B cell (primary cell): Measurements from ENCODE around the gene TRIM6. TPM values are rescaled to one million over a fixed set of nuclear protein-coding genes. Genes with fewer than 3 reads are reported as not detected.
A peak's percentile ranks its signal among the peaks of the same experiment; 100 is the strongest.

Source experiments
- ATAC-seq: fragments of 200-7000 bp; cut with Tn5 transposase; one replicate; pipeline ENCODE4 v1.10.0; 2021; ENCODE audit warnings: low read depth, mild to moderate bottlenecking, moderate number of reproducible peaks, moderate library complexity
- CTCF ChIA-PET: fragments of 350-600 bp; sonication (Branson Sonifier 250); formaldehyde crosslinking; loops from one replicate; lab custom pipeline; 2021; ENCODE audit warnings: antibody characterized with exemption, inconsistent platforms; lab: Charles Lee
- POLR2A ChIA-PET: fragments of 350-600 bp; sonication (Branson Sonifier 250); formaldehyde crosslinking; loops from one replicate; lab custom pipeline; 2021; ENCODE audit warnings: antibody characterized with exemption; lab: Charles Lee
- DNase-seq: peaks from one replicate; pipeline ENCODE4 v3.0.0; 2013
- H2AFZ ChIP-seq: 2 replicates; pipeline ENCODE4 v1.6.1; 2012; ENCODE audit warnings: mild to moderate bottlenecking, low read depth, low read length; ENCODE audit not compliant: insufficient read depth, poor library complexity, severe bottlenecking
- H3K27ac ChIP-seq, 2 donors: 1 replicate in 1 of 2; 2 replicates in 1 of 2; pipeline ENCODE4 v1.5.1; 2012 to 2013; ENCODE audit warnings: low read length in 2 of 2, mild to moderate bottlenecking in 2 of 2, moderate library complexity in 1 of 2
- H3K27me3 ChIP-seq, 4 experiments: fragments of 200-600 bp in 1 of 4; sonication (generic) in 1 of 4; replicated peaks in 1 of 4; 1 replicate in 2 of 4; 2 replicates in 2 of 4; pipeline versions ENCODE4 v1.6.1 to v1.7.0; 2013 to 2016; ENCODE audit warnings: low read length in 3 of 4, mild to moderate bottlenecking in 2 of 4, mixed read lengths in 1 of 4, moderate library complexity in 1 of 4; ENCODE audit not compliant: insufficient read depth in 4 of 4, control insufficient read depth in 3 of 4; ENCODE audit errors: control extremely low read depth in 1 of 4
- H3K36me3 ChIP-seq, 2 experiments: replicated peaks in 1 of 2; 1 replicate in 1 of 2; 2 replicates in 1 of 2; pipeline versions ENCODE4 v1.6.1 to v1.7.1; 2013; ENCODE audit warnings: low read length in 1 of 2; ENCODE audit not compliant: insufficient read depth in 2 of 2, control insufficient read depth in 1 of 2; ENCODE audit errors: control extremely low read depth in 1 of 2, extremely low read depth in 1 of 2
- H3K4me1 ChIP-seq, 2 donors: fragments of 200-600 bp in 1 of 2; sonication (generic) in 1 of 2; 1 replicate in 1 of 2; 2 replicates in 1 of 2; pipeline versions ENCODE4 v1.5.1 to v1.6.1; 2013 to 2017; ENCODE audit warnings: low read length in 2 of 2; ENCODE audit not compliant: control insufficient read depth in 2 of 2, insufficient read depth in 2 of 2
- H3K4me2 ChIP-seq: replicated peaks from 2 replicates; pipeline ENCODE3; 2012; ENCODE audit warnings: mild to moderate bottlenecking, low read depth, low read length; ENCODE audit not compliant: poor library complexity, severe bottlenecking
- H3K4me3 ChIP-seq, 5 experiments: fragments of 200-600 bp in 1 of 5; sonication (generic) in 1 of 5; 1 replicate in 3 of 5; 2 replicates in 2 of 5; pipeline versions ENCODE4 v1.5.1 to v1.7.0; 2011 to 2016; ENCODE audit warnings: low read length in 4 of 5, mild to moderate bottlenecking in 4 of 5, low read depth in 2 of 5, control low read depth in 1 of 5, moderate library complexity in 1 of 5; ENCODE audit not compliant: insufficient read depth in 1 of 5; ENCODE audit errors: control extremely low read depth in 1 of 5, extremely low read depth in 1 of 5
- H3K79me2 ChIP-seq: fragments of 200-600 bp; sonication (generic); one replicate; pipeline ENCODE4 v1.6.0; 2016; ENCODE audit warnings: low read length; ENCODE audit not compliant: control insufficient read depth, insufficient read depth
- H3K9ac ChIP-seq: fragments of 200-600 bp; sonication (generic); 2 replicates; pipeline ENCODE4 v1.6.1; 2017; ENCODE audit warnings: mild to moderate bottlenecking, low read length, moderate library complexity
- H3K9me3 ChIP-seq, 3 donors: one replicate each; pipeline versions ENCODE4 v1.6.1 to v1.7.1; 2013; ENCODE audit warnings: low read length in 2 of 3; ENCODE audit not compliant: control insufficient read depth in 2 of 3, insufficient read depth in 1 of 3; ENCODE audit errors: control extremely low read depth in 1 of 3
- H4K20me1 ChIP-seq: 2 replicates; pipeline ENCODE4 v1.6.0; 2012; ENCODE audit warnings: mild to moderate bottlenecking, low read length; ENCODE audit not compliant: insufficient read depth, control insufficient read depth, poor library complexity, severe bottlenecking
- H3K27ac Mint-ChIP-seq: one replicate; pipeline ENCODE4 v1.8.0; 2021; ENCODE audit warnings: mixed read lengths
- H3K27me3 Mint-ChIP-seq: one replicate; pipeline ENCODE4 v1.8.0; 2021; ENCODE audit warnings: mixed read lengths
- H3K4me1 Mint-ChIP-seq: one replicate; pipeline ENCODE4 v1.8.0; 2021; ENCODE audit warnings: mixed read lengths
- H3K4me3 Mint-ChIP-seq: one replicate; pipeline ENCODE4 v1.8.0; 2021; ENCODE audit warnings: mixed read lengths
- H3K9me3 Mint-ChIP-seq: one replicate; pipeline ENCODE4 v1.8.0; 2022; ENCODE audit warnings: mixed read lengths; ENCODE audit not compliant: insufficient read depth
- CTCF ChIP-seq: fragments of 200-600 bp; IDR thresholded peaks from one replicate; pipeline ENCODE4 v1.8.0; 2022; ENCODE audit warnings: antibody characterized with exemption, mild to moderate bottlenecking
- EZH2 ChIP-seq: IDR thresholded peaks from 2 replicates; pipeline ENCODE4 v1.6.1; 2012; ENCODE audit warnings: borderline replicate concordance, low read depth, mild to moderate bottlenecking, moderate library complexity, low read length; ENCODE audit not compliant: insufficient read depth, poor library complexity, severe bottlenecking
- WGBS: methylation state at CpG from one replicate; pipeline ENCODE4 v1.1.5; 2013; ENCODE audit warnings: missing lambda C conversion rate; ENCODE audit not compliant: insufficient coverage; 5-methylcytosine and 5-hydroxymethylcytosine counted together
- intact Hi-C: fragments of 100-400 bp; cut with micrococcal nuclease; formaldehyde crosslinking; loops from one replicate; pipeline ENCODE4 v1.10.0; 2022
- polyA plus RNA-seq: library from polyadenylated mRNA; depleted of rRNA; stranded (reverse); fragments of >200 nt; gene quantifications from 2 replicates; pipeline ENCODE4 v1.2.3, GENCODE V29; 2012
- total RNA-seq, 2 donors: library from RNA; stranded (reverse); fragments of 120-200 nt in 1 of 2; gene quantifications; 1 replicate in 1 of 2; 2 replicates in 1 of 2; pipeline versions ENCODE4 v1.2.3 to v1.2.4, GENCODE V29; 2013 to 2022

TRIM6 gene
- total and polyA plus RNA-seq, 2 donors (not counting 1 experiment from before 2014, with no cell fraction given), result 0.10 TPM; not detected in 1

GRCh38 chr11:5624489-5625279 is 28.2 kb downstream of the TRIM6 start, which contains the start of gene TRIM34:
Gene TRIM34 (plus strand): TSS chr11:5625001. CDS start chr11:5632332, 7,331 bp downstream.
- ATAC-seq (peak; percentile 97), DNase-seq (peak; percentile 88)
- Histone ChIP-seq H3K4me1 (peaks cover 22 to 24% of the 10 kb centered on the region in 2 donors), H3K27ac (peak within 1 kb of the TSS; percentile 63 to 89), H3K4me3 (peak within 1 kb of the TSS; percentile 44 to 83 (median 73)), H2AFZ (peak within 1 kb of the TSS; percentile 92), H3K9me3 (no peaks in the 10 kb centered on the region), H3K9ac (peak within 1 kb of the TSS; percentile 78), H3K79me2 (peaks cover 56% of the 10 kb centered on the region), H3K4me2 (peak within 1 kb of the TSS; percentile 89), H3K27me3 (no peaks in the 10 kb centered on the region), H3K36me3 (no peaks in the 10 kb centered on the region), H4K20me1 (no peaks in the 10 kb centered on the region)
- Mint-ChIP-seq H3K27ac (peak within 1 kb of the TSS; percentile 96), H3K4me3 (peak within 1 kb of the TSS; percentile 95), H3K4me1 (peaks cover 46% of the 10 kb centered on the region), H3K9me3 (no peaks in the 10 kb centered on the region), H3K27me3 (no peaks in the 10 kb centered on the region)
- TF ChIP-seq CTCF (no peak), EZH2 (no peak)
- POLR2A ChIA-PET, result interaction anchor here (1.2 to 1.4 kb wide), 2 partner anchors 17 to 58 kb away, joined by 3 read pairs; no protein-coding TSS in a partner anchor
- intact Hi-C loops, result loop anchor here (1.0 to 2.0 kb wide), 3 partner anchors 60 to 610 kb away; partner anchors contain the start of genes FHIP1B and TRIM22
- CTCF ChIA-PET, result interaction anchor here (1.1 to 1.5 kb wide), 4 partner anchors 9 to 60 kb away, joined by 3 to 7 read pairs (median 6); partner anchors contain the start of gene TRIM5
- 24% methylated on average over 5 of the region's 7 CpGs for WGBS
